ENCODE results near the gene GPR162. TPM values are rescaled to one million over a fixed set of nuclear protein-coding genes. Genes with fewer than 3 reads are reported as not detected.
"Not testable (repeated sequence)": the region's sequence is repeated elsewhere in the genome, so short reads cannot be mapped to it uniquely, and the experiment has no call there.

Gene GPR162
- total and polyA plus RNA-seq, 8 donors: 9.0 to 15.7 (median 12.2) TPM

DNA sequence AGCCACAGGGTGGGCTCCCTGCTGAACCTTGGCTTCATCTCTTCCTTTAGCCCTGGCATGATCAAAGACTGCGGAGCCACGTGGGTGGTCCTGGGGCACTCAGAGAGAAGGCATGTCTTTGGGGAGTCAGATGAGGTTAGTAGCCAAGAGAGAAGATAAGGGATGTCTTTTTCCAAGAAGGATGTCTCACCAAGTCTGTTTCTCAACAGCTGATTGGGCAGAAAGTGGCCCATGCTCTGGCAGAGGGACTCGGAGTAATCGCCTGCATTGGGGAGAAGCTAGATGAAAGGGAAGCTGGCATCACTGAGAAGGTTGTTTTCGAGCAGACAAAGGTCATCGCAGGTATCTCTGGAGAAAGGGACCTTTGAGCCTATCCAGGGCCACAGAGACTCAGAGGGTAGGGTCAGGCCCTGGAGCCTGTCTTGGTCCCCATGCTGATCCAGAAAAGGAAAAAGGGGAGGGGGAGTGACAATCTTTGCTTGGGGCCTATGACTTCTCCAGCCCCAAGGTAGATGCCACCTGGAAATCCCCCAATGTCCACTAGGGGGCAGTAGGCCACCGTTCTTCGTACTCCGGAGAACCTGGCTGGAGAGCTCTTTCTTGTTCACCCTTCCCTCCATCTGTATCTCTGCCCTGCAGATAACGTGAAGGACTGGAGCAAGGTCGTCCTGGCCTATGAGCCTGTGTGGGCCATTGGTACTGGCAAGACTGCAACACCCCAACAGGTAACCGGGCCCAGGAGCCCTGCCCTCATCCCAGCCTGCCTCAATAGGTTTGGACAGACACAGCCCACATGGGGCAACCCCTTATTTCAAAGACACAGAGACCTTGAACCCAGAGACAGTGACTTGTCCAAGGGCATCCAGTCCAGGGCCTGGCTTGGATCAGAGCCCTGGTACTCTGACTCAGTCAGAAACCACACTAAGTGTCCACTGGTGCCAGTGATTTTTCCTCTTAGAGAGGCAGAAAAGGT is 47.7 kb downstream of the GPR162 start:
- Histone ChIP-seq H3K4me1 (peaks cover 31 to 58% of the 10 kb centered on the region in 2 donors), H3K27ac (peak overlapping the region in 1 of 2 donors; percentile 95), H3K4me3 (peak overlapping the region; percentile 100), H3K9me3 (no peaks in the 10 kb centered on the region), H3K36me3 (peaks cover 0 to 43% of the 10 kb centered on the region in 2 donors), H3K27me3 (no peaks in the 10 kb centered on the region)
- peak; percentile 4 for ATAC-seq
- DNase-seq: peak in 3 of 4 donors; percentile 64 to 86 (median 79)
- TF ChIP-seq, protein P1, sequence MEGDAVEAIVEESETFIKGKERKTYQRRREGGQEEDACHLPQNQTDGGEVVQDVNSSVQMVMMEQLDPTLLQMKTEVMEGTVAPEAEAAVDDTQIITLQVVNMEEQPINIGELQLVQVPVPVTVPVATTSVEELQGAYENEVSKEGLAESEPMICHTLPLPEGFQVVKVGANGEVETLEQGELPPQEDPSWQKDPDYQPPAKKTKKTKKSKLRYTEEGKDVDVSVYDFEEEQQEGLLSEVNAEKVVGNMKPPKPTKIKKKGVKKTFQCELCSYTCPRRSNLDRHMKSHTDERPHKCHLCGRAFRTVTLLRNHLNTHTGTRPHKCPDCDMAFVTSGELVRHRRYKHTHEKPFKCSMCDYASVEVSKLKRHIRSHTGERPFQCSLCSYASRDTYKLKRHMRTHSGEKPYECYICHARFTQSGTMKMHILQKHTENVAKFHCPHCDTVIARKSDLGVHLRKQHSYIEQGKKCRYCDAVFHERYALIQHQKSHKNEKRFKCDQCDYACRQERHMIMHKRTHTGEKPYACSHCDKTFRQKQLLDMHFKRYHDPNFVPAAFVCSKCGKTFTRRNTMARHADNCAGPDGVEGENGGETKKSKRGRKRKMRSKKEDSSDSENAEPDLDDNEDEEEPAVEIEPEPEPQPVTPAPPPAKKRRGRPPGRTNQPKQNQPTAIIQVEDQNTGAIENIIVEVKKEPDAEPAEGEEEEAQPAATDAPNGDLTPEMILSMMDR (IDR thresholded peaks at IDR 0.05): peak; percentile 89 to 94
- intact Hi-C loops (cut with DNase I): no loop called here

DNA sequence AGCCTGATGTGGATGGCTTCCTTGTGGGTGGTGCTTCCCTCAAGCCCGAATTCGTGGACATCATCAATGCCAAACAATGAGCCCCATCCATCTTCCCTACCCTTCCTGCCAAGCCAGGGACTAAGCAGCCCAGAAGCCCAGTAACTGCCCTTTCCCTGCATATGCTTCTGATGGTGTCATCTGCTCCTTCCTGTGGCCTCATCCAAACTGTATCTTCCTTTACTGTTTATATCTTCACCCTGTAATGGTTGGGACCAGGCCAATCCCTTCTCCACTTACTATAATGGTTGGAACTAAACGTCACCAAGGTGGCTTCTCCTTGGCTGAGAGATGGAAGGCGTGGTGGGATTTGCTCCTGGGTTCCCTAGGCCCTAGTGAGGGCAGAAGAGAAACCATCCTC is 48.7 kb downstream of the GPR162 start:
- Histone ChIP-seq H3K4me1 (peaks cover 31 to 63% of the 10 kb centered on the region in 2 donors), H3K36me3 (peaks cover 0 to 36% of the 10 kb centered on the region in 2 donors), H3K27ac (peak overlapping the region in 1 of 2 donors; percentile 91)
- H3K27me3 ChIP-seq; ATAC-seq; H3K9me3 ChIP-seq; intact Hi-C loops (cut with DNase I); DNase-seq; H3K4me3 ChIP-seq: not testable (repeated sequence)

DNA sequence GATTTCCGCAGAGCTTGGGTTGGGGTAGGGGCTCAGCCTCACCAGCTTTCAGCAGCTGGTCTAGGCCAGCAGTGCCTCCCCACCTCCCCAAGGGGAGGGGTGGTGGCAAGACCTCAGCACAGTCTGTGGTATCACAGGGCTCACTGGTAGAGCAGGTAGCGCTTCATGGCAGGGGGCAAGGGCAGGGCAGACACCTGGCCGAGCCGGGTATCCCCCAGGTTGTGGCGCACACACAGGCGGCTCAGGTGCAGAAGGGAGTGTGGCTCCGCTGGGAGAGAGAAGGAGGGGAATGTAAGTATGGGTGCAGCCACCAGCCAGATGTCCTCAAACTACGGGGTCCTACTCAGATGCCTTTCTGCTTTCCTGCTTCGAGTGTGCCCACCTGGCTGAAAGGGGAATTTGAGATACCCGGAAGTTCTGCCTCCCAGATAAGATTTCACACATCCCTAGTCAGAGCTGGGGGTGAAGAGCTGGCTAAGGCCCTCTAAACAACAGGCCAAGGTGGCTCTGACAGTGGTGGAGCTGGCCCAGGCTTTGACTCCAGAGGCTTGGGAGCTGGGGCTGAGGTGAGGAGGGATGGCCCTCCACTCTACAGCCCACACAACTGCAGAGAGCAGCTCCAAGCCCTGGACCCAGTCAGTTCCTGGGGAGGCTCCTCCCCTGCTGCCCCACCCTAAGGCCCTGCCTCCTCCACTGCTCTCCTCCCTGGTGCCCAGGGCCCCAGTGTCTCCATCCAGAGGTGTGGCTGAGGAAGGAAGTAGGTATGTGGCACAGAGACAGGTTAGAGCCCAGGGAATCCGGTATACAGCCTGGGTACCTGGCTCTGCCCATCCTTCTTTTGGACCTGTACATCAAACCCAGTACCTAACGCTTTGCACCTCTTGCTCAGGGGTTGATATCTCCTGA is 49.7 kb downstream of the GPR162 start:
- intact Hi-C loops (cut with DNase I): no loop called here
- Histone ChIP-seq H3K36me3 (peaks cover 0 to 36% of the 10 kb centered on the region in 2 donors), H3K4me3 (peak overlapping the region; percentile 74 to 82), H3K9me3 (no peaks in the 10 kb centered on the region), H3K4me1 (peaks cover 31 to 63% of the 10 kb centered on the region in 2 donors), H3K27me3 (no peaks in the 10 kb centered on the region), H3K27ac (peak overlapping the region; percentile 91)
- TF ChIP-seq, protein P1 (IDR thresholded peaks at IDR 0.05): no peak
- ATAC-seq (peak; percentile 27), DNase-seq (peak in 2 of 4 donors; percentile 73 to 86)

DNA sequence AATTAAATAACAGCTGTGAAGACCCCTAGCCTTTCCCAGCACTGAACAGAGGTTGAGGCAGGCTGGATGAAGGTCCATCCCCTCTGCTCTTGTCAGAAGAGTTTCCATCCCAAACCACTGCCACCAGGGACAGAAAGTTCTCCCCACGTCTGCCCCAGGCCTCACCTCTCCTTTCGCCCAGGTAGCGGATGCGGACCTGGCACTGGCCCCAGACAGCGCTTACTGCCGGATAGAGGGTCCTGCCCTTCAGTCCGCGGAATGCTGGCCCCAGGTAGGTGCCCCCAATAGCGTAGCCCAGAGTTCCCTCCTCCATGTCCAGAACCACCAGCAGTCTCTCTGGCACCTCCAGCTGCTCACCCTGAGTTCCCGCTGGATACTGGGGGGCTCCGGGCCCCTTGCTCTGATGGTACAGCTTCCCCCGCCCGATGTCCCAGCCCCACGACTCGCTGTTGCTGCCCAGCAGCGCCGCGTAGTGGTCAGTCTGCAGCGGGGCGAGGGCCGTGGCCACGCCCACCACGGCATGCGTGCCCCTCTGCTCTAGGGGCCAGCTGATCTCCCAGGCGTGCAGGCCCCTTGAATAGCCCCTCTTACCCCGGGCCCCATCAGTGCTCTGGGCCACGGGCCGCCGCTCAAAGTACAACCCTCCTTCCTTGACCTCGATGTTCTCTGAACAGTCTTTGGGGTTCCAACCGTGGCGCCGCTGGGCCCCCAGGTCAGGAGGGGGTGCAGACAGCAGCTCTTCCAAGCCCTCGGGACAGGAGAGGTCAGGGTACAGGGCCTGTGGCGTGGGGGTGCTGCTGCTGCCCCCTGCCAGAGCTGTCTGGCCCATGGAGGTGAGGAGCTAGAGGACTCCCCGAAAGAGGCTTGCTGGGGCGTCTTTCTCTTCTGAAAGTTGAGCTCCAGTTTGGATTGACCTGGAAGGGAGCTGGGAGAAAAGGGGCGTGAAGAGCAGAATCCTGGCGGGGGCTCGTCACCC is 50.7 kb downstream of the GPR162 start:
- intact Hi-C loops (cut with DNase I): no loop called here
- Histone ChIP-seq H3K27ac (peak overlapping the region; percentile 91), H3K36me3 (peaks cover 0 to 43% of the 10 kb centered on the region in 2 donors), H3K27me3 (no peaks in the 10 kb centered on the region), H3K4me1 (peaks cover 28 to 54% of the 10 kb centered on the region in 2 donors), H3K4me3 (peak overlapping the region; percentile 74 to 82), H3K9me3 (no peaks in the 10 kb centered on the region)
- TF ChIP-seq, protein P1 (IDR thresholded peaks at IDR 0.05): peak; percentile 94 to 99
- peak; percentile 79 for ATAC-seq
- DNase-seq: peak; percentile 80 to 97 (median 88)

Measured in left lung (tissue), 10 donors.